Hepatocyte (in vitro differentiated cells): ENCODE data around the gene VGF. TPM values are rescaled to one million over a fixed set of nuclear protein-coding genes. Genes with fewer than 3 reads are reported as not detected.

Experiments used
- DNase-seq: peaks from one replicate; pipeline ENCODE4 v3.0.0-alpha.2; 2016; ENCODE audit warnings: low spot score
- H2AFZ ChIP-seq: fragments of 200-600 bp; sonication (generic); 2 replicates; pipeline ENCODE4 v1.6.0; 2016; ENCODE audit warnings: antibody characterized with exemption, mild to moderate bottlenecking
- H3K27ac ChIP-seq: fragments of 200-600 bp; sonication (generic); 2 replicates; pipeline ENCODE4 v1.5.1; 2016; ENCODE audit warnings: mild to moderate bottlenecking
- H3K27me3 ChIP-seq: fragments of 200-600 bp; sonication (generic); 2 replicates; pipeline ENCODE4 v1.6.1; 2016
- H3K36me3 ChIP-seq: fragments of 200-600 bp; sonication (generic); replicated peaks from 2 replicates; pipeline ENCODE4 v1.5.1; 2016; ENCODE audit warnings: low read depth; ENCODE audit not compliant: insufficient read depth
- H3K4me1 ChIP-seq: fragments of 200-600 bp; sonication (generic); 2 replicates; pipeline ENCODE4 v1.5.1; 2016; ENCODE audit warnings: mild to moderate bottlenecking, moderate library complexity; ENCODE audit not compliant: insufficient read depth
- H3K4me2 ChIP-seq: fragments of 200-600 bp; sonication (generic); 2 replicates; pipeline ENCODE4 v1.6.0; 2016
- H3K4me3 ChIP-seq: fragments of 200-600 bp; sonication (generic); 2 replicates; pipeline ENCODE4 v1.5.1; 2016; ENCODE audit warnings: mild to moderate bottlenecking
- H3K79me2 ChIP-seq: fragments of 200-600 bp; sonication (generic); 2 replicates; pipeline ENCODE4 v1.6.0; 2017; ENCODE audit warnings: mild to moderate bottlenecking
- H3K9me2 ChIP-seq: fragments of 200-600 bp; sonication (generic); replicated peaks from 2 replicates; pipeline ENCODE4 v1.6.0; 2017; ENCODE audit warnings: mild to moderate bottlenecking; ENCODE audit not compliant: insufficient read depth
- H3K9me3 ChIP-seq: fragments of 200-600 bp; sonication (generic); 2 replicates; pipeline ENCODE4 v1.5.1; 2016; ENCODE audit warnings: low read depth, mild to moderate bottlenecking
- H4K20me1 ChIP-seq: fragments of 200-600 bp; sonication (generic); 2 replicates; pipeline ENCODE4 v1.6.0; 2016; ENCODE audit warnings: mild to moderate bottlenecking; ENCODE audit not compliant: insufficient read depth, poor library complexity, severe bottlenecking
- EZH2 ChIP-seq: fragments of 200-600 bp; sonication (generic); IDR thresholded peaks from 2 replicates; pipeline ENCODE4 v1.6.1; 2016; ENCODE audit warnings: antibody characterized with exemption, mild to moderate bottlenecking, borderline replicate concordance
- EZH2phosphoT487 ChIP-seq: fragments of 200-600 bp; sonication (generic); IDR thresholded peaks from one replicate; pipeline ENCODE4 v1.6.1; 2018; ENCODE audit warnings: antibody characterized with exemption, mild to moderate bottlenecking, low read depth, moderate library complexity; ENCODE audit not compliant: unreplicated experiment, severe bottlenecking
- WGBS: methylation state at CpG from one replicate; pipeline ENCODE4 v1.1.6; 2016; ENCODE audit warnings: low lambda C conversion rate; ENCODE audit errors: missing lambda C conversion rate; 5-methylcytosine and 5-hydroxymethylcytosine counted together
- polyA plus RNA-seq: library from polyadenylated mRNA; unstranded; fragments of >200 nt; fragmentation: Nextera tagmentation; extraction: Ambion mirVana; gene quantifications from 2 replicates; pipeline ENCODE4 v1.2.1, GENCODE V29; 2016
- total RNA-seq: library from RNA; depleted of rRNA; stranded (reverse); fragments of >200 nt; gene quantifications from 2 replicates; pipeline ENCODE4 v1.2.3, GENCODE V29; 2014
- TF ChIP-seq, protein P1 (sequence below): fragments of 200-600 bp; sonication (generic); IDR thresholded peaks from 2 replicates; pipeline ENCODE4 v1.5.1; 2016; ENCODE audit warnings: antibody characterized with exemption, mild to moderate bottlenecking; ENCODE audit not compliant: poor library complexity

Gene VGF
- total and polyA plus RNA-seq, 2 experiments from 2014 or later = 0.19 to 0.30 TPM

DNA sequence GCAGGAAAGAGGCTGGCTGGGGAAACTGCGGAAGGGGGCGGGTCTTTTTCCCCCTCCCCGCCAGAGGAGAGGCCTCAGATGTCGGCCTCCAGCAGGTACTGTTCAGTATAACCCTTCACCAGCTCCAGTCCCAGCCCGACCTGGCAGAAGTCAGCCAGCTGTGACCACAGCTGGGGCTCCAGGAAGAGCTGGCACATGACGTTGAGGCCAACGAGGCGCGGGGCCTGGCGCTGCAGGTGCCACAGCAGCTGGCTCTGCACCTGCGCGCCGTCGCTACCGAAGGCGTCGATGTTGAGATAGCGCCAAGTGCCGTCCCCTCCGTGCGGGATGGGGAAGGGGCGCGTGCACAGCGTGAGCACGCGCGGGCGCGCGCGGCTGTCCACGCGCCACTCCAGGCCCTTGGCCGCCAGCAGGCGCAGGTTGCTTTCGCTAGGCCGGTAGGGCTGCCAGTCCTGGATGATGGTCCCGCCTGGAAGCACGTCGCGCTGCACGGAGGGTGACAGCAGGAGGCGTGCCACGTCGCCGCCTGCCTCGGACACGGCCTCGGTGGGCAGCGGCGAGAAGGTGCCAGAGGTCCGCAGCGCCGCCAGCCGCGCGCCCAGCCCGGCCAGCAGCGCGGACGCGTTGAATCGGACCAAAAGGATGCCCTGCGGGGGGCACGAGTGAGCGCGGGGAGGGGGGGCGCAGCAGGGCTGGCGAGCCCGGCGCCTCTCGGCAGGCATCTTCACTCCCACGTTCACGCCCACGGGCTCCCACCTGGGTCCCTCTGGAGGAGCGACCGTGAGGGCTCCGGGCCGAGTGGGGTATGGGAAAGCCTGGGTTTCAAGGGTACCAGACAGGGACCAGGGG lies 6.9 kb upstream of the VGF start:
- H3K27ac ChIP-seq = no peak overlapping the region
- H3K4me1 ChIP-seq = peaks cover 20% of the 10 kb centered on the region
- H3K27me3 ChIP-seq = peaks cover 98% of the 10 kb centered on the region
- 2% methylated on average over 68 of the region's 79 CpGs for WGBS
- H2AFZ ChIP-seq = no peak overlapping the region
- H4K20me1 ChIP-seq = no peaks in the 10 kb centered on the region
- no peaks in the 10 kb centered on the region for H3K9me2 ChIP-seq
- H3K4me2 ChIP-seq = peak overlapping the region; percentile 70
- no peak for DNase-seq
- H3K79me2 ChIP-seq = no peaks in the 10 kb centered on the region
- H3K36me3 ChIP-seq = no peaks in the 10 kb centered on the region
- no peaks in the 10 kb centered on the region for H3K9me3 ChIP-seq
- no peak overlapping the region for H3K4me3 ChIP-seq
- TF ChIP-seq EZH2phosphoT487 = peak; percentile 27
- peak; percentile 82 for TF ChIP-seq EZH2
- TF ChIP-seq, protein P1, sequence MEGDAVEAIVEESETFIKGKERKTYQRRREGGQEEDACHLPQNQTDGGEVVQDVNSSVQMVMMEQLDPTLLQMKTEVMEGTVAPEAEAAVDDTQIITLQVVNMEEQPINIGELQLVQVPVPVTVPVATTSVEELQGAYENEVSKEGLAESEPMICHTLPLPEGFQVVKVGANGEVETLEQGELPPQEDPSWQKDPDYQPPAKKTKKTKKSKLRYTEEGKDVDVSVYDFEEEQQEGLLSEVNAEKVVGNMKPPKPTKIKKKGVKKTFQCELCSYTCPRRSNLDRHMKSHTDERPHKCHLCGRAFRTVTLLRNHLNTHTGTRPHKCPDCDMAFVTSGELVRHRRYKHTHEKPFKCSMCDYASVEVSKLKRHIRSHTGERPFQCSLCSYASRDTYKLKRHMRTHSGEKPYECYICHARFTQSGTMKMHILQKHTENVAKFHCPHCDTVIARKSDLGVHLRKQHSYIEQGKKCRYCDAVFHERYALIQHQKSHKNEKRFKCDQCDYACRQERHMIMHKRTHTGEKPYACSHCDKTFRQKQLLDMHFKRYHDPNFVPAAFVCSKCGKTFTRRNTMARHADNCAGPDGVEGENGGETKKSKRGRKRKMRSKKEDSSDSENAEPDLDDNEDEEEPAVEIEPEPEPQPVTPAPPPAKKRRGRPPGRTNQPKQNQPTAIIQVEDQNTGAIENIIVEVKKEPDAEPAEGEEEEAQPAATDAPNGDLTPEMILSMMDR = no peak

DNA sequence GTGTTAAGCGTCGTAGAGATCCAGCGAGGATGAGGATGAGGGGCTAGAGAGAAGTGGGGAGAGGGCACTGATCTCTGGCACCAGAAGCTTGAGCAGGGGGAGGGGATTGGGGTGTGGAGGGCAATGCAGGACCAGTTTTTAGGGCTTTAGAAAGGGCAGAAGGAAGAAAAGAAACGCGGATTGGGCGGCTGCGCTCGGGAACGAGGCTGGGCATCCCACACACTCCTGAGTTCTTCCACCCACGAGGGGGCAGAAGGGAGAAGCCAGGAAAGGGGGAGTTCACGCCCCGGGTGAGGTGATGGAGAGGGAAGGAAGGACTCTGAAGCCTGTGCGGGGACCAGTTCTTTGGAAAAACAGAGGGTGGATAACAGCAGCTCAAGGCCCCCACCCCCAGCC lies 6.1 kb upstream of the VGF start:
- H3K27me3 ChIP-seq = peaks cover 97% of the 10 kb centered on the region
- no peak for DNase-seq
- 9% methylated on average over 11 of the region's 13 CpGs for WGBS
- no peak overlapping the region for H3K27ac ChIP-seq
- TF ChIP-seq, protein P1 = no peak
- TF ChIP-seq EZH2phosphoT487 = no peak
- no peaks in the 10 kb centered on the region for H4K20me1 ChIP-seq
- H2AFZ ChIP-seq = no peak overlapping the region
- no peak overlapping the region for H3K4me2 ChIP-seq
- no peaks in the 10 kb centered on the region for H3K9me2 ChIP-seq
- no peaks in the 10 kb centered on the region for H3K36me3 ChIP-seq
- H3K9me3 ChIP-seq = no peaks in the 10 kb centered on the region
- peaks cover 20% of the 10 kb centered on the region for H3K4me1 ChIP-seq
- no peak overlapping the region for H3K4me3 ChIP-seq
- no peaks in the 10 kb centered on the region for H3K79me2 ChIP-seq

DNA sequence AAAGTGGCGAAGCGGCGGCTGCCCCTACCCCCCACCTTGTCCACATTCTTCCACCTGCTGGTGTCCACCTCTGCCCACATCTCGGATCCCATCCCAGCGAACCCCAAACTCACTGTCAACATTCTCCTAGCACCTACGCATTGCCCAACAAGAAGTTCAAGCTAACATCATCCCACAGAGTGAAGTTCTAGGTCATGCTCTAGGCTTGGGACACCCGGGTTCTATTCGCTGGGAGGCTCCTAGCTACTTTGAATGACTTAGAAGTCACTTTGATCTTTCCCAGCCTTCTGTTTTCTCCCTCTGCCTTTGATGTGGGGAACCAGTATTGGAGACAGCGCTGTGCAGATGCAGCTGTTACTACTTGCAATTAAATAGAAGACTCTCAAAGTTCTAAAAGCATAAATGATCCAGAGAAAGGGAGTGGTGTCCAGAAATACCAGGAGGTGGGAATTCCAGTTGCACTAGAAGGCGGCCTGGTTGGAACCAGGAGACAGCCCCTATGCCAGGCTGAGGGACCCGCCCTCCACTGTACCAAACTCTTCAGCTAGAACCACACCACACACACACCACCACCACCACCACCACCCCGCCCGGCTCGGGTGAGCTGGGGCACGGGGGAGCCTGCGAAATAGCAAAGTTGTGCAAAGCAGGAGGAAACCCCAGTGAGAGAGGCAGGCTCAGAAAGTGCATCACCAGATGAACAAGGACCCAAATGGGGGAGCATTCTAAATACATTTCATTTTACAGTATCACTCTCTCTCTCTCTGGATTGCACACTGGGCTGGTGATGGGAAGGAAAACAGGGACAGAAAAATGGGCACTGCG lies 5.5 kb upstream of the VGF start:
- peaks cover 98% of the 10 kb centered on the region for H3K27me3 ChIP-seq
- no peak overlapping the region for H2AFZ ChIP-seq
- H4K20me1 ChIP-seq = no peaks in the 10 kb centered on the region
- no peaks in the 10 kb centered on the region for H3K79me2 ChIP-seq
- no peak overlapping the region for H3K4me3 ChIP-seq
- no peak overlapping the region for H3K27ac ChIP-seq
- 11% methylated on average over 17 of the region's 17 CpGs for WGBS
- no peaks in the 10 kb centered on the region for H3K9me2 ChIP-seq
- peaks cover 20% of the 10 kb centered on the region for H3K4me1 ChIP-seq
- TF ChIP-seq EZH2phosphoT487 = no peak
- peak; percentile 20 for TF ChIP-seq EZH2
- H3K36me3 ChIP-seq = no peaks in the 10 kb centered on the region
- H3K4me2 ChIP-seq = no peak overlapping the region
- no peak for DNase-seq
- H3K9me3 ChIP-seq = no peaks in the 10 kb centered on the region
